ENCODE results near the gene NCR2.

NCR2 gene

GRCh38 chr6:41386594-41386993, 51.2 kb downstream of the NCR2 start:
- H3K27ac Mint-ChIP-seq = no peak overlapping the region
- H3K27me3 Mint-ChIP-seq = peaks cover 20% of the 10 kb centered on the region
- H3K9me3 Mint-ChIP-seq = no peaks in the 10 kb centered on the region
- no peaks in the 10 kb centered on the region for H3K4me1 Mint-ChIP-seq (ENCODE audit: low read depth)
- no peaks in the 10 kb centered on the region for H3K36me3 Mint-ChIP-seq (ENCODE audit: low read depth)
- no peak overlapping the region for H3K4me3 Mint-ChIP-seq

GRCh38 chr6:41392246-41392645, 56.8 kb downstream of the NCR2 start:
- peaks cover 20% of the 10 kb centered on the region for H3K9me3 Mint-ChIP-seq
- no peaks in the 10 kb centered on the region for H3K4me1 Mint-ChIP-seq (ENCODE audit: low read depth)
- no peak overlapping the region for H3K4me3 Mint-ChIP-seq
- H3K27ac Mint-ChIP-seq = no peak overlapping the region
- H3K36me3 Mint-ChIP-seq (ENCODE audit: low read depth) = peaks cover 8% of the 10 kb centered on the region
- peaks cover 30% of the 10 kb centered on the region for H3K27me3 Mint-ChIP-seq

GRCh38 chr6:41396335-41396734, 60.9 kb downstream of the NCR2 start:
- H3K36me3 Mint-ChIP-seq (ENCODE audit: low read depth) = peaks cover 8% of the 10 kb centered on the region
- H3K27me3 Mint-ChIP-seq = peaks cover 52% of the 10 kb centered on the region
- peaks cover 21% of the 10 kb centered on the region for H3K9me3 Mint-ChIP-seq
- H3K27ac Mint-ChIP-seq = no peak overlapping the region
- H3K4me3 Mint-ChIP-seq = no peak overlapping the region
- H3K4me1 Mint-ChIP-seq (ENCODE audit: low read depth) = no peaks in the 10 kb centered on the region

GRCh38 chr6:41399424-41399823, 64.0 kb downstream of the NCR2 start:
- Mint-ChIP-seq H3K4me3 (no peak overlapping the region), H3K36me3 (ENCODE audit: low read depth) (peaks cover 3% of the 10 kb centered on the region), H3K9me3 (peaks cover 23% of the 10 kb centered on the region), H3K4me1 (ENCODE audit: low read depth) (no peaks in the 10 kb centered on the region), H3K27ac (no peak overlapping the region), H3K27me3 (peaks cover 60% of the 10 kb centered on the region)
